SK-N-SH (cell line): ENCODE measurements around the gene SMIM7. TPM values are rescaled to one million over a fixed set of nuclear protein-coding genes. Genes with fewer than 3 reads are reported as not detected.
A peak's percentile ranks its signal among the peaks of the same experiment; 100 is the strongest.

Source experiments
- CTCF ChIA-PET: fragments of 300-600, 350-600 bp; formaldehyde crosslinking; extraction: SDS; loops from one replicate; lab custom pipeline; 2021; lab: Yijun Ruan, JAX
- POLR2A ChIA-PET: fragments of 350-600 bp; sonication (Branson Sonifier 250); formaldehyde crosslinking; extraction: SDS; loops from one replicate; lab custom pipeline; 2020; ENCODE audit warnings: antibody characterized with exemption, inconsistent platforms; lab: Yijun Ruan, JAX
- DNase-seq: peaks from one replicate; pipeline ENCODE4 v3.0.0; 2012
- H2AFZ ChIP-seq: fragments of 200-600 bp; sonication (generic); 2 replicates; pipeline ENCODE4 v1.8.1; 2016; ENCODE audit warnings: antibody characterized with exemption, mild to moderate bottlenecking, low read depth
- H3F3A ChIP-seq: fragments of 200-600 bp; sonication (generic); replicated peaks from 2 replicates; pipeline ENCODE3; 2016; ENCODE audit warnings: antibody characterized with exemption, mild to moderate bottlenecking; ENCODE audit not compliant: insufficient read depth
- H3K27ac ChIP-seq, 2 experiments: fragments of 200-500 bp in 1 of 2; fragments of 200-600 bp in 1 of 2; sonication (Bioruptor generic) in 1 of 2; sonication (generic), shearing (Covaris generic) in 1 of 2; 2 replicates each; pipeline versions ENCODE4 v1.5.1 to v1.6.1; 2014 to 2016; ENCODE audit warnings: low read depth in 2 of 2, inconsistent platforms in 1 of 2, low read length in 1 of 2, mild to moderate bottlenecking in 1 of 2, mixed read lengths in 1 of 2
- H3K27me3 ChIP-seq: fragments of 200-600 bp; sonication (generic), shearing (Covaris generic); 2 replicates; pipeline ENCODE4 v1.6.1; 2016; ENCODE audit warnings: mixed run types; ENCODE audit not compliant: insufficient read depth
- H3K36me3 ChIP-seq, 2 experiments: fragments of 200-500 bp in 1 of 2; fragments of 200-600 bp in 1 of 2; sonication (Bioruptor generic) in 1 of 2; sonication (generic) in 1 of 2; replicated peaks in 1 of 2; 2 replicates each; pipeline versions ENCODE3 to v1.5.1; 2014 to 2016; ENCODE audit warnings: low read length in 1 of 2, mild to moderate bottlenecking in 1 of 2; ENCODE audit not compliant: insufficient read depth in 2 of 2, control insufficient read depth in 1 of 2
- H3K4me1 ChIP-seq, 2 experiments: fragments of 200-500 bp in 1 of 2; fragments of 200-600 bp in 1 of 2; sonication (Bioruptor generic) in 1 of 2; sonication (generic), shearing (Covaris generic) in 1 of 2; 2 replicates each; pipeline versions ENCODE4 v1.5.1 to v1.6.1; 2014 to 2016; ENCODE audit warnings: low read depth in 1 of 2, low read length in 1 of 2, mixed run types in 1 of 2; ENCODE audit not compliant: insufficient read depth in 2 of 2, control insufficient read depth in 1 of 2
- H3K4me2 ChIP-seq: fragments of 200-600 bp; sonication (generic), shearing (Covaris generic); 2 replicates; pipeline ENCODE4 v1.6.1; 2017; ENCODE audit warnings: mixed run types
- H3K4me3 ChIP-seq, 2 experiments: fragments of 200-500 bp in 1 of 2; fragments of 200-600 bp in 1 of 2; sonication (Bioruptor generic) in 1 of 2; sonication (generic), shearing (Covaris generic) in 1 of 2; 2 replicates each; pipeline versions ENCODE4 v1.5.1 to v1.8.1; 2014 to 2016; ENCODE audit warnings: low read depth in 2 of 2, inconsistent platforms in 1 of 2, low read length in 1 of 2, mild to moderate bottlenecking in 1 of 2, mixed read lengths in 1 of 2, moderate library complexity in 1 of 2
- H3K79me2 ChIP-seq: fragments of 200-600 bp; sonication (generic); 2 replicates; pipeline ENCODE4 v1.8.1; 2017; ENCODE audit warnings: mild to moderate bottlenecking; ENCODE audit not compliant: insufficient read depth
- H3K9ac ChIP-seq: fragments of 200-600 bp; sonication (generic); 2 replicates; pipeline ENCODE4 v1.6.1; 2017; ENCODE audit warnings: mixed run types
- H3K9me2 ChIP-seq: fragments of 200-600 bp; sonication (generic); 2 replicates; pipeline ENCODE4 v1.6.1; 2017; ENCODE audit warnings: mixed run types
- H3K9me3 ChIP-seq: fragments of 200-600 bp; sonication (generic); 2 replicates; pipeline ENCODE4 v1.6.1; 2017; ENCODE audit warnings: mixed run types, mild to moderate bottlenecking, moderate library complexity
- H4K20me1 ChIP-seq: fragments of 200-600 bp; sonication (generic); 2 replicates; pipeline ENCODE4 v1.6.1; 2017; ENCODE audit warnings: mild to moderate bottlenecking, mixed run types; ENCODE audit not compliant: insufficient read depth
- CHD2 ChIP-seq: fragments of 150-350 bp; IDR thresholded peaks from 2 replicates; pipeline ENCODE4 v1.6.1; 2018; ENCODE audit warnings: low read length; ENCODE audit not compliant: partially characterized antibody
- ELF1 ChIP-seq: IDR thresholded peaks from 2 replicates; pipeline ENCODE4 v1.4.0; 2012
- EP300 ChIP-seq, 2 experiments: IDR thresholded peaks; 2 replicates each; pipeline versions ENCODE4 v1.4.0 to v1.6.1; 2012; ENCODE audit warnings: borderline replicate concordance in 1 of 2, low read depth in 1 of 2, low read length in 1 of 2
- FOXJ3 ChIP-seq: sonication (generic); formaldehyde crosslinking; IDR thresholded peaks from 2 replicates; pipeline ENCODE4 v1.5.1; 2020; ENCODE audit warnings: mild to moderate bottlenecking, missing genetic modification reagents
- GABPA ChIP-seq: IDR thresholded peaks from 2 replicates; pipeline ENCODE4 v1.4.0; 2012; ENCODE audit warnings: low read depth, mild to moderate bottlenecking
- GATA2 ChIP-seq: sonication (generic); formaldehyde crosslinking; IDR thresholded peaks from 2 replicates; pipeline ENCODE4 v1.5.0; 2020; ENCODE audit warnings: mild to moderate bottlenecking, missing genetic modification reagents
- IRF3 ChIP-seq: fragments of 150-350 bp; IDR thresholded peaks from 2 replicates; pipeline ENCODE4 v1.6.1; 2016; ENCODE audit warnings: mild to moderate bottlenecking, low read depth, low read length
- MAX ChIP-seq: IDR thresholded peaks from 2 replicates; pipeline ENCODE4 v1.4.0; 2012; ENCODE audit warnings: low read depth
- MXI1 ChIP-seq: IDR thresholded peaks from 2 replicates; pipeline ENCODE4 v1.6.1; 2012; ENCODE audit warnings: mild to moderate bottlenecking, low read depth, low read length, improper control_type of control experiment
- NRF1 ChIP-seq: IDR thresholded peaks from 2 replicates; pipeline ENCODE4 v1.6.1; 2012; ENCODE audit warnings: low read depth, mild to moderate bottlenecking, low read length
- PBX3 ChIP-seq: IDR thresholded peaks from 2 replicates; pipeline ENCODE4; 2012
- POLR2AphosphoS5 ChIP-seq: IDR thresholded peaks from 2 replicates; pipeline ENCODE4 v1.6.1; 2012; ENCODE audit warnings: low read depth, low read length
- RAD21 ChIP-seq: IDR thresholded peaks from 2 replicates; pipeline ENCODE4 v1.6.1; 2012; ENCODE audit warnings: mild to moderate bottlenecking, low read length
- RCOR1 ChIP-seq: fragments of 150-350 bp; IDR thresholded peaks from 2 replicates; pipeline ENCODE4 v1.6.1; 2017; ENCODE audit warnings: antibody characterized with exemption, low read length
- RXRA ChIP-seq: IDR thresholded peaks from 2 replicates; pipeline ENCODE4 v1.4.0; 2012; ENCODE audit warnings: low read depth, mild to moderate bottlenecking, borderline replicate concordance
- SIN3A ChIP-seq: IDR thresholded peaks from 2 replicates; pipeline ENCODE4 v1.6.1; 2012; ENCODE audit warnings: low read depth, mild to moderate bottlenecking, low read length, moderate library complexity, borderline replicate concordance
- TAF1 ChIP-seq: IDR thresholded peaks from 2 replicates; pipeline ENCODE4 v1.6.1; 2012; ENCODE audit warnings: low read depth, mild to moderate bottlenecking, low read length, moderate library complexity, borderline replicate concordance
- TCF12 ChIP-seq: IDR thresholded peaks from 2 replicates; pipeline ENCODE4 v1.4.0; 2012
- USF1 ChIP-seq: IDR thresholded peaks from 2 replicates; pipeline ENCODE4 v1.4.0; 2012; ENCODE audit warnings: low read depth, borderline replicate concordance
- WGBS: methylation state at CpG from one replicate; pipeline ENCODE4 v1.1.6; 2017; ENCODE audit warnings: low lambda C conversion rate; 5-methylcytosine and 5-hydroxymethylcytosine counted together
- polyA plus RNA-seq, 3 experiments: library from polyadenylated mRNA; depleted of rRNA; stranded (reverse); fragments of >200 nt; gene quantifications; 2 replicates each; pipeline ENCODE4 v1.2.3, GENCODE V29; 2012

SMIM7 gene
- polyA plus RNA-seq, 1 of the 3 experiments (the other 2 are of a cell fraction), result 74.2 TPM

- POLR2A ChIA-PET, result interaction anchor here (1.1 to 1.3 kb wide), 3 partner anchors 11 to 56 kb away, joined by 3 to 4 read pairs (median 4); partner anchors contain the start of gene SMIM7
- 10% methylated on average over 20 of the region's 23 CpGs for WGBS
- peaks cover 29 to 39% of the 10 kb centered on the region in 2 experiments for H3K36me3 ChIP-seq
- peak overlapping the region; percentile 91 to 96 for H3K4me3 ChIP-seq
- H2AFZ ChIP-seq, result peak overlapping the region; percentile 79; the same call in 1 of the 2 replicates
- peaks cover 51% of the 10 kb centered on the region for H3K79me2 ChIP-seq
- H3K9ac ChIP-seq, result peak overlapping the region; percentile 92
- H3K4me1 ChIP-seq, result peaks cover 6 to 25% of the 10 kb centered on the region in 2 experiments; a peak in 2 of 4 replicates
- peak overlapping the region; percentile 80 for H3K4me2 ChIP-seq
- no peaks in the 10 kb centered on the region for H3K9me3 ChIP-seq
- H3F3A ChIP-seq, result peaks cover 19% of the 10 kb centered on the region
- no peaks in the 10 kb centered on the region for H3K27me3 ChIP-seq
- peak overlapping the region; percentile 88 to 98 for H3K27ac ChIP-seq
- peaks cover 33% of the 10 kb centered on the region for H4K20me1 ChIP-seq
- TF ChIP-seq MAX (peak; percentile 83), MXI1 (peak; percentile 99), RCOR1 (peak; percentile 84), EP300 (IDR thresholded peaks at IDR 0.05; ENCODE audit: borderline replicate concordance in 1 of 2, low read depth in 1 of 2, low read length in 1 of 2) (no peak), IRF3 (no peak), CHD2 (peak; percentile 25), POLR2AphosphoS5 (peak; percentile 47; the same call in 1 of the 2 replicates), SIN3A (0 out of 2 replicates have a peak, but pooled peaks have one; percentile 36), TCF12 (peak; percentile 82)
- DNase-seq, result peak; percentile 62
- CTCF ChIA-PET, result interaction anchor here (0.6 to 1.1 kb wide), 2 partner anchors 13 to 45 kb away, joined by 3 read pairs; no protein-coding TSS in a partner anchor
- H3K9me2 ChIP-seq, result no peaks in the 10 kb centered on the region
These were observed 30.8 kb downstream of the SMIM7 start for GRCh38 chr19:16628984-16629691.

GRCh38 chr19:16628183-16628983, 31.6 kb downstream of the SMIM7 start, which contains the start of gene MED26:
MED26 (minus strand) TSS chr19:16628204; CDS start chr19:16627943, 261 bp downstream.
- POLR2A ChIA-PET, result interaction anchor here (1.0 to 1.3 kb wide), 5 partner anchors 10 to 56 kb away, joined by 3 to 5 read pairs (median 4); partner anchors contain the start of genes SLC35E1 and SMIM7
- no peaks in the 10 kb centered on the region for H3K27me3 ChIP-seq
- peak within 1 kb of the TSS; percentile 91 to 96 for H3K4me3 ChIP-seq
- H3F3A ChIP-seq, result peaks cover 19% of the 10 kb centered on the region
- peak within 1 kb of the TSS; percentile 88 to 98 for H3K27ac ChIP-seq
- peak; percentile 100 for DNase-seq
- CTCF ChIA-PET, result interaction anchor here (0.6 to 1.2 kb wide), 3 partner anchors 13 to 44 kb away, joined by 3 read pairs; no protein-coding TSS in a partner anchor
- TF ChIP-seq MAX (peak; percentile 72), TAF1 (peak; percentile 97), PBX3 (no peak), MXI1 (peak; percentile 68), GATA2 (CRISPR knock-in tag) (no peak), ELF1 (peak; percentile 72), POLR2AphosphoS5 (peak; percentile 87), NRF1 (peak; percentile 90), EP300 (IDR thresholded peaks at IDR 0.05; ENCODE audit: borderline replicate concordance in 1 of 2, low read depth in 1 of 2, low read length in 1 of 2) (peak in 1 of 2 experiments; percentile 22; a peak in 1 of 4 replicates), FOXJ3 (CRISPR knock-in tag) (no peak), SIN3A (peak; percentile 27; the same call in 1 of the 2 replicates), RAD21 (no peak), RXRA (peak; percentile 41; the same call in 1 of the 2 replicates), GABPA (peak; percentile 33; the same call in 1 of the 2 replicates), USF1 (peak; percentile 51; the same call in 1 of the 2 replicates)
- TF ChIP-seq, all 33 proteins: peak for 11
- peaks cover 53% of the 10 kb centered on the region for H3K79me2 ChIP-seq
- peak within 1 kb of the TSS; percentile 93 for H3K9ac ChIP-seq
- peak within 1 kb of the TSS; percentile 92 for H3K4me2 ChIP-seq
- peak within 1 kb of the TSS; percentile 79; the same call in 1 of the 2 replicates for H2AFZ ChIP-seq
- no peaks in the 10 kb centered on the region for H3K9me3 ChIP-seq
- no peaks in the 10 kb centered on the region for H3K9me2 ChIP-seq
- H3K4me1 ChIP-seq, result peaks cover 6 to 25% of the 10 kb centered on the region in 2 experiments; a peak in 2 of 4 replicates
- peaks cover 41% of the 10 kb centered on the region for H4K20me1 ChIP-seq
- peaks cover 29 to 33% of the 10 kb centered on the region in 2 experiments for H3K36me3 ChIP-seq
- WGBS, result 1% methylated on average over 16 of the region's 98 CpGs
